ENCODE data around the gene ZBTB8A. TPM values are rescaled to one million over a fixed set of nuclear protein-coding genes. Genes with fewer than 3 reads are reported as not detected.
"Not testable (repeated sequence)": the region's sequence is repeated elsewhere in the genome, so short reads cannot be mapped to it uniquely, and the experiment has no call there.

Gene ZBTB8A
- total RNA-seq, 2 donors from 2014 or later, result 5.9 to 7.4 TPM

DNA sequence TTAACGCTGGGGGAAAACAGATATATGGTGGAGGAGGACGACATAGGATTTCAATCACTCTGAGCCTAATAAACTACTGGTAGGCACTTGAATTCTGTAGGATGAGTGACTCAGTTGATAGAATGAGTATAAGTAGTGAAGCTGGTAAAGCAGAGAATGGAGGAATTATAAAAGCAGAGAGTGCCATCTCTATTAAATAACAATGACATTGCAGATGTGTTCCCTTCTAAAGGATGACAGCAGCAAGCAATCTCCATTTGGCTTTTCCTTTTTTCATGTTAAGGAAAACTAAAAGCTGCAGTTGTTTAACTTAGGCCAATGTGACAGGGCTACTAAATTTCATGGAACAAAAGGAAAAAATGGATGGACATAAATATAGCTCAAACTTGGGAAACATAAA is 93.6 kb downstream of the ZBTB8A start:
- H3K36me3 ChIP-seq, result no peaks in the 10 kb centered on the region
- 70% methylated on average over 2 of the region's 2 CpGs for WGBS
- H3K4me3 ChIP-seq, result no peak overlapping the region
- intact Hi-C loops (cut with DNase I), result no loop called here
- H3K9me3 ChIP-seq, result no peaks in the 10 kb centered on the region
- no peak for DNase-seq (ENCODE audit: low spot score)
- TF ChIP-seq POLR2A (IDR thresholded peaks at IDR 0.05) (no peak), POLR2AphosphoS5 (IDR thresholded peaks at IDR 0.05) (no peak)
- TF ChIP-seq, protein P1, sequence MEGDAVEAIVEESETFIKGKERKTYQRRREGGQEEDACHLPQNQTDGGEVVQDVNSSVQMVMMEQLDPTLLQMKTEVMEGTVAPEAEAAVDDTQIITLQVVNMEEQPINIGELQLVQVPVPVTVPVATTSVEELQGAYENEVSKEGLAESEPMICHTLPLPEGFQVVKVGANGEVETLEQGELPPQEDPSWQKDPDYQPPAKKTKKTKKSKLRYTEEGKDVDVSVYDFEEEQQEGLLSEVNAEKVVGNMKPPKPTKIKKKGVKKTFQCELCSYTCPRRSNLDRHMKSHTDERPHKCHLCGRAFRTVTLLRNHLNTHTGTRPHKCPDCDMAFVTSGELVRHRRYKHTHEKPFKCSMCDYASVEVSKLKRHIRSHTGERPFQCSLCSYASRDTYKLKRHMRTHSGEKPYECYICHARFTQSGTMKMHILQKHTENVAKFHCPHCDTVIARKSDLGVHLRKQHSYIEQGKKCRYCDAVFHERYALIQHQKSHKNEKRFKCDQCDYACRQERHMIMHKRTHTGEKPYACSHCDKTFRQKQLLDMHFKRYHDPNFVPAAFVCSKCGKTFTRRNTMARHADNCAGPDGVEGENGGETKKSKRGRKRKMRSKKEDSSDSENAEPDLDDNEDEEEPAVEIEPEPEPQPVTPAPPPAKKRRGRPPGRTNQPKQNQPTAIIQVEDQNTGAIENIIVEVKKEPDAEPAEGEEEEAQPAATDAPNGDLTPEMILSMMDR (IDR thresholded peaks at IDR 0.05), result no peak
- H3K27me3 ChIP-seq (replicated peaks; ENCODE audit: insufficient read depth), result no peaks in the 10 kb centered on the region
- no peak overlapping the region for H3K27ac ChIP-seq
- no peaks in the 10 kb centered on the region for H3K4me1 ChIP-seq (replicated peaks)

- Histone ChIP-seq H3K9me3 (no peaks in the 10 kb centered on the region), H3K4me1 (replicated peaks) (no peaks in the 10 kb centered on the region), H3K4me3 (no peak overlapping the region), H3K36me3 (no peaks in the 10 kb centered on the region), H3K27ac (no peak overlapping the region), H3K27me3 (replicated peaks; ENCODE audit: insufficient read depth) (no peaks in the 10 kb centered on the region)
- 82% methylated on average over 8 of the region's 8 CpGs for WGBS
- intact Hi-C loops (cut with DNase I), result no loop called here
- TF ChIP-seq POLR2A (IDR thresholded peaks at IDR 0.05) (no peak), POLR2AphosphoS5 (IDR thresholded peaks at IDR 0.05) (no peak)
- TF ChIP-seq, protein P1 (IDR thresholded peaks at IDR 0.05), result no peak
- DNase-seq (ENCODE audit: low spot score), result no peak
These were observed 96.5 kb downstream of the ZBTB8A start for GRCh38 chr1:32635508-32636277.

DNA sequence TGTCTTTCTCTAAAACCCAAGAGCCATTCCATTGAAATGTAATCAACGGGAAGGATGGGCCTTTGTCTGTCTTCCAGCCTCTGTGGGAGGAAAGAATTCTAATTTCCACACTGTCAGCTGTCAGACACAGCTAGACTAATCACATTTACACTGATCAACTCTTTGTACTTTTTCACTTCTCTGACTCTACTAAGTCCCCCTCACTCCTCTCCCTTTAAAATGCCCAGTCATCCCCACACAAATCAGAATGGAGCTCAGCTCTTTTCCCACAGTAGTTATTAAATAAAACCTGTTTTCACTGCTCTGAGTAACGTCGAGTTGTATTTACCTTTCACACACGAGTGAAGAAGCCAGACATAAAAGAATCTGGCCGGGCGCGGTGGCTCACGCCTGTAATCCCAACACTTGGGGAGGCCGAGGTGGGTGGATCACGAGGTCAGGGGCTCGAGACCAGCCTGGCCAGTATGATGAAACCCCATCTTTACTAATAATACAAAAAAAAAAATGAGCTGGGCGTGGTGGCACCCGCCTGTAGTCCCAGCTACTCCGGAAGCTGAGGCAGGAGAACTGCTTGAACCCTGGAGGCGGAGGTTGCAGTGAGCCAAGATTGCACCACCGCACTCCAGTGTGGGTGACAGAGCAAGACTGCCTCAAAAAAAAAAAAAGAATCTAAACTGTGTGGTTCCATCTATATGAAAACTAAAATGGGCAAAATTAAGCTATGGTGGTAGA is 97.9 kb downstream of the ZBTB8A start:
- intact Hi-C loops (cut with DNase I), result no loop called here
- DNase-seq (ENCODE audit: low spot score), result no peak
- Histone ChIP-seq H3K36me3 (no peaks in the 10 kb centered on the region), H3K9me3 (no peaks in the 10 kb centered on the region), H3K27me3 (replicated peaks; ENCODE audit: insufficient read depth) (no peaks in the 10 kb centered on the region), H3K27ac (no peak overlapping the region), H3K4me1 (replicated peaks) (no peaks in the 10 kb centered on the region), H3K4me3 (no peak overlapping the region)
- WGBS, result 70% methylated on average over 16 of the region's 16 CpGs
- TF ChIP-seq POLR2A (IDR thresholded peaks at IDR 0.05), result no peak
- TF ChIP-seq, protein P1 (IDR thresholded peaks at IDR 0.05), result no peak
- no peak for TF ChIP-seq POLR2AphosphoS5 (IDR thresholded peaks at IDR 0.05)

- H3K27me3 ChIP-seq (replicated peaks; ENCODE audit: insufficient read depth), result no peaks in the 10 kb centered on the region
- H3K9me3 ChIP-seq, result no peaks in the 10 kb centered on the region
- no peak overlapping the region for H3K27ac ChIP-seq
- DNase-seq (ENCODE audit: low spot score), result no peak
- H3K4me1 ChIP-seq (replicated peaks), result no peaks in the 10 kb centered on the region
- no peaks in the 10 kb centered on the region for H3K36me3 ChIP-seq
- no peak overlapping the region for H3K4me3 ChIP-seq
- intact Hi-C loops (cut with DNase I), result no loop called here
- TF ChIP-seq POLR2AphosphoS5 (IDR thresholded peaks at IDR 0.05) (no peak), POLR2A (IDR thresholded peaks at IDR 0.05) (no peak)
- TF ChIP-seq, protein P1 (IDR thresholded peaks at IDR 0.05), result no peak
- WGBS, result 100% methylated on average over 1 of the region's 1 CpG
These were observed 100.4 kb downstream of the ZBTB8A start for GRCh38 chr1:32639489-32640075.

- H3K9me3 ChIP-seq; H3K36me3 ChIP-seq; H3K27ac ChIP-seq; H3K4me1 ChIP-seq (replicated peaks); intact Hi-C loops (cut with DNase I); DNase-seq (ENCODE audit: low spot score); H3K27me3 ChIP-seq (replicated peaks; ENCODE audit: insufficient read depth); H3K4me3 ChIP-seq: not testable (repeated sequence)
- WGBS, result 73% methylated on average over 8 of the region's 8 CpGs
These were observed 103.1 kb downstream of the ZBTB8A start for GRCh38 chr1:32642292-32642827.
